IMR-90 (cell line): ENCODE data around the gene SPAG16.
"Not testable (repeated sequence)": the region's sequence is repeated elsewhere in the genome, so short reads cannot be mapped to it uniquely, and the experiment has no call there.

Experiments
- BHLHE40 ChIP-seq: fragments of 150-350 bp; IDR thresholded peaks from 2 replicates; pipeline ENCODE4 v1.6.1; 2016; ENCODE audit warnings: mild to moderate bottlenecking, low read depth, low read length
- CEBPB ChIP-seq: IDR thresholded peaks from 2 replicates; pipeline ENCODE4 v1.6.1; 2012; ENCODE audit warnings: low read depth, low read length, improper control_type of control experiment
- CHD1 ChIP-seq: IDR thresholded peaks from 2 replicates; pipeline ENCODE4 v1.6.1; 2012; ENCODE audit warnings: low read depth, low read length, improper control_type of control experiment
- FOS ChIP-seq: fragments of 150-350 bp; IDR thresholded peaks from 2 replicates; pipeline ENCODE4 v1.6.1; 2016; ENCODE audit warnings: low read depth, low read length
- MAFK ChIP-seq: IDR thresholded peaks from 2 replicates; pipeline ENCODE4 v1.6.1; 2012; ENCODE audit warnings: low read depth, low read length, improper control_type of control experiment
- POLR2A ChIP-seq: IDR thresholded peaks from 2 replicates; pipeline ENCODE4 v1.6.1; 2012; ENCODE audit warnings: mild to moderate bottlenecking, low read depth, low read length
- RAD21 ChIP-seq: IDR thresholded peaks from 2 replicates; pipeline ENCODE4 v1.6.1; 2012; ENCODE audit warnings: low read length, improper control_type of control experiment
- TF ChIP-seq, protein P1 (sequence below): conservative IDR thresholded peaks from 2 replicates; pipeline ENCODE4 v1.5.1; 2012; ENCODE audit warnings: mild to moderate bottlenecking, low read depth, low read length, improper control_type of control experiment
- TF ChIP-seq, protein P2 (sequence below): fragments of 150-350 bp; IDR thresholded peaks from 2 replicates; pipeline ENCODE4 v1.6.1; 2016; ENCODE audit warnings: low read depth, mild to moderate bottlenecking, low read length, moderate library complexity, borderline replicate concordance

DNA sequence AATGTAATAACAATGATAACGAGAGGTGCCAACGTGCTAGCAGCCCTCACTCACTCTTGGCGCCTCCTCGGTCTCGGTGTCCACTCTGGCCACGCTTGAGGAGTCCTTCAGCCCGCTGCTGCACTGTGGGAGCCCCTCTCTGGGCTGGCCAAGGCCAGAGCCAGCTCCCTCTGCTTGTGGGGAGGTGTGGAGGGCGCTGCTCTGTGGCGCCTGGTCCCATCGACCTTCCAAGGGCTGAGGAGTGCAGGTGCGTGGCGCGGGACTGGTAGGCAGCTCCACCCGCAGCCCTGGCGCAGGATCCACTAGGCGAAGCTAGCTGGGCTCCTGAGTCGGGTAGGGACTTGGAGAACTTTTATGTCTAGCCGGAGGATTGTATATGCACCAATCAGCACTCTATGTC lies 417.1 kb downstream of the SPAG16 start:
- not testable (repeated sequence) for TF ChIP-seq CHD1, BHLHE40, RAD21, FOS, POLR2A, MAFK, CEBPB
- TF ChIP-seq, protein P1, sequence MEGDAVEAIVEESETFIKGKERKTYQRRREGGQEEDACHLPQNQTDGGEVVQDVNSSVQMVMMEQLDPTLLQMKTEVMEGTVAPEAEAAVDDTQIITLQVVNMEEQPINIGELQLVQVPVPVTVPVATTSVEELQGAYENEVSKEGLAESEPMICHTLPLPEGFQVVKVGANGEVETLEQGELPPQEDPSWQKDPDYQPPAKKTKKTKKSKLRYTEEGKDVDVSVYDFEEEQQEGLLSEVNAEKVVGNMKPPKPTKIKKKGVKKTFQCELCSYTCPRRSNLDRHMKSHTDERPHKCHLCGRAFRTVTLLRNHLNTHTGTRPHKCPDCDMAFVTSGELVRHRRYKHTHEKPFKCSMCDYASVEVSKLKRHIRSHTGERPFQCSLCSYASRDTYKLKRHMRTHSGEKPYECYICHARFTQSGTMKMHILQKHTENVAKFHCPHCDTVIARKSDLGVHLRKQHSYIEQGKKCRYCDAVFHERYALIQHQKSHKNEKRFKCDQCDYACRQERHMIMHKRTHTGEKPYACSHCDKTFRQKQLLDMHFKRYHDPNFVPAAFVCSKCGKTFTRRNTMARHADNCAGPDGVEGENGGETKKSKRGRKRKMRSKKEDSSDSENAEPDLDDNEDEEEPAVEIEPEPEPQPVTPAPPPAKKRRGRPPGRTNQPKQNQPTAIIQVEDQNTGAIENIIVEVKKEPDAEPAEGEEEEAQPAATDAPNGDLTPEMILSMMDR: not testable (repeated sequence)
- TF ChIP-seq, protein P2, sequence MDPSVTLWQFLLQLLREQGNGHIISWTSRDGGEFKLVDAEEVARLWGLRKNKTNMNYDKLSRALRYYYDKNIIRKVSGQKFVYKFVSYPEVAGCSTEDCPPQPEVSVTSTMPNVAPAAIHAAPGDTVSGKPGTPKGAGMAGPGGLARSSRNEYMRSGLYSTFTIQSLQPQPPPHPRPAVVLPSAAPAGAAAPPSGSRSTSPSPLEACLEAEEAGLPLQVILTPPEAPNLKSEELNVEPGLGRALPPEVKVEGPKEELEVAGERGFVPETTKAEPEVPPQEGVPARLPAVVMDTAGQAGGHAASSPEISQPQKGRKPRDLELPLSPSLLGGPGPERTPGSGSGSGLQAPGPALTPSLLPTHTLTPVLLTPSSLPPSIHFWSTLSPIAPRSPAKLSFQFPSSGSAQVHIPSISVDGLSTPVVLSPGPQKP: not testable (repeated sequence)
